Measurements from ENCODE around the gene RABAC1.
"Not testable (repeated sequence)": the region's sequence is repeated elsewhere in the genome, so short reads cannot be mapped to it uniquely, and the experiment has no call there.

RABAC1 gene

GRCh38 chr19:41927497-41928192 is 31.5 kb downstream of the RABAC1 start:
- DNase-seq = no peak

- DNase-seq = no peak
Observed at GRCh38 chr19:41926763-41927496, 32.2 kb downstream of the RABAC1 start.

GRCh38 chr19:41926028-41926762 is 32.9 kb downstream of the RABAC1 start:
- DNase-seq = no peak

GRCh38 chr19:41925208-41926003 is 33.7 kb downstream of the RABAC1 start:
- no peak for DNase-seq

- DNase-seq = no peak
Observed at GRCh38 chr19:41924151-41925145, 34.7 kb downstream of the RABAC1 start.

- no peak for DNase-seq
Observed at GRCh38 chr19:41923045-41923788, 35.9 kb downstream of the RABAC1 start.

- no peak for DNase-seq
Observed at GRCh38 chr19:41922585-41922984, 36.5 kb downstream of the RABAC1 start.

- DNase-seq = no peak
Observed at GRCh38 chr19:41921577-41922576, 37.2 kb downstream of the RABAC1 start.

GRCh38 chr19:41920882-41921576 is 38.1 kb downstream of the RABAC1 start:
- no peak for DNase-seq

GRCh38 chr19:41919948-41920712 is 39.0 kb downstream of the RABAC1 start:
- no peak for DNase-seq

GRCh38 chr19:41918653-41919244 is 40.4 kb downstream of the RABAC1 start:
- no peak for DNase-seq

- DNase-seq = no peak
Observed at GRCh38 chr19:41918095-41918494, 41.0 kb downstream of the RABAC1 start.

GRCh38 chr19:41917676-41918075 is 41.4 kb downstream of the RABAC1 start:
- no peak for DNase-seq

- DNase-seq = no peak
Observed at GRCh38 chr19:41915776-41916414, 43.2 kb downstream of the RABAC1 start.

- DNase-seq = no peak
Observed at GRCh38 chr19:41915021-41915775, 43.9 kb downstream of the RABAC1 start.

- DNase-seq = not testable (repeated sequence)
Observed at GRCh38 chr19:41914424-41914834, 44.7 kb downstream of the RABAC1 start.

Data from kidney glomerular epithelial cell (primary cell).